NCI-H2171 treated with DMSO at 0.1 percent for 48 hours (cell line): ENCODE results near the gene PDE6H.

ENCODE experiments used
- DNase-seq: peaks from one replicate; lab custom pipeline; 2025; lab: John Stamatoyannopoulos, UW

The PDE6H gene

DNA sequence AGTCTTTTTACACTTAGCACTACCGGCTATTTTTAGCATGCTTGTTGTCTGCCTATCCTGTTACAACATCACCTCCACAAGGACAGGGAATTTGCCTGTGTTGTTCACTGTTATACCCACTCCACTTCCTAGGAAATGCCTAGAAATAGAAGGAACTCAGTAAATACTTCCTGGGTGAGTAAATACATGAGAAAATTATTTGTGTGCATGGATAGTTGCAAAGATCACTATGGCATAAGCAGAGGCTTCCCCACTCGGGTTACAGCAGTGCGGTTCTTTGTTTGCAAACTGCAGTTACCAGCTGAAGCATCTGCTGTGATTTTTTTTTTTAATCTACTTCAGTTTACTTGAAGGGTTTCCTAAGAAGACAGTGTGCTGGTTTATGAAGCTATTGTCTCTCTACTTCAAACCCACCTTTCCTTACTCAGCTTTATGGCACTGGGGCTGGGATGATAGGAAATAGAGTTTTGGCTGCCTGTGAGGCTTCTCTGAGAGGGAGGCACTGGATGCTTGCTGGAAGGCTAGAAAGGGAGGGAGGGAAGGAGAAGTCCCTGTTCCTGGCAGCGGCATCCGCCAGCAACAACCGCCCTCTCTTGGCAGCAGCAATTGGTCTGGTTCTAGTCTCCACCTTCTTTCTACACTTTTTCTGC, 29.0 kb downstream of the PDE6H start:
- peak; percentile 80 for DNase-seq

DNA sequence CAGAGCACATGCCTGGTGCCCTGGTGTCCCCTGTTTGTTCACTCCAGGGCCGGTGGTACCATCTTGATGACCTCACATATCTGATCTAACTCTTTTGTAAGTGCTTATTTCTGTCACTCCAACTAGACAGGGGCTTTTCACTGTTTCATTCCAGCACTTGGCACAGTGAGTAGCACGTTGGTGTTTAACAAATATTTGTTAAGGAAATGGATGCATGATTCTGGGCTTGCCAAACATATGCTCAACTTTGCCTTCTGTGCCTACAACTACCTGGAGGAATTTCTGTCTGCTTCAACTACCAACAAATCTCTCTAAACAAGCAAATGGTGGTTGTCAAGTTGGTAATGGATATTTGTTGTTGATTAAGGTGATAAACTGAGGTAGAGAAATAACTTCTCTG, 31.6 kb downstream of the PDE6H start:
- DNase-seq = no peak

DNA sequence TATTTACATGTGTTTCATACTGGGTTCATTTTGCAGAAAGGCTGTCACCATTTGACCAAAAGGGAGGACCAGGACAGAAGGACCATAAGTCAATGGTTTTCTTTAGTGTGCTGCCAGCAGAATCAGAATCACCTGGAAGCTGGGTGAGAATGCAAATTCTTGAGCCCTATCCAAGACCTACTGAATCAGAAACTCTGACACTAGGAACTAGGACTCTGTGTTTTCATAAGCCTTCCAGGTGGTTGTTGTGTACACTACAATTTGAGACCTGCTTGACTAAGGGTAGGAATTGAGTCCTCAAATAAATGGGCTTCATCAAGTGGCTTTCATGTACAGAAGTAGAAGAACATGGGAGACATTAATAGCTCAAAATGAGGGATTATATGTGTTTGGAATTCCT, 32.2 kb downstream of the PDE6H start:
- no peak for DNase-seq

- no peak for DNase-seq
Measured at GRCh38 chr12:15007551-15007950, 34.7 kb downstream of the PDE6H start.

- DNase-seq = no peak
Measured at GRCh38 chr12:15011162-15011561, 38.3 kb downstream of the PDE6H start.

- no peak for DNase-seq
Measured at GRCh38 chr12:15013634-15014179, 40.9 kb downstream of the PDE6H start.

- DNase-seq = no peak
Measured at GRCh38 chr12:15014708-15015107, 41.9 kb downstream of the PDE6H start.

DNA sequence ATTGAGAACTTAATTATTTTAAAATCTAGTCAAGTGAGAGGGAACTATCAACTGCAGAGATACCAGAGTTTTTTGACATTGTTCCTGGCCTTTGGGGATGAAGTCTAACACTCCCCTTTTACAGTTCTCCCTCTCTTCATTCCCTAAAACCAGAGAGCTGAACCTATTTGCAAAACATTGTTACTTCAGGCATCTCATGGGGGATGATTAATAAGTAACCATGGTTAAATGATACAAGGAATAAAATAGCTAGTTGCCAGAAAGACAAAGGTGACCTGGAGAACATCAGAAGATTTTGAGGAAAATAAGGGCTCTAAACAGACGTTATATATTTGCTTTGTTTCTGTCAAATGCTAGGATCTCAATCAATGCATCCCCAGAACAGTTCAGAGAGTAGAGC, 42.3 kb downstream of the PDE6H start:
- no peak for DNase-seq

DNA sequence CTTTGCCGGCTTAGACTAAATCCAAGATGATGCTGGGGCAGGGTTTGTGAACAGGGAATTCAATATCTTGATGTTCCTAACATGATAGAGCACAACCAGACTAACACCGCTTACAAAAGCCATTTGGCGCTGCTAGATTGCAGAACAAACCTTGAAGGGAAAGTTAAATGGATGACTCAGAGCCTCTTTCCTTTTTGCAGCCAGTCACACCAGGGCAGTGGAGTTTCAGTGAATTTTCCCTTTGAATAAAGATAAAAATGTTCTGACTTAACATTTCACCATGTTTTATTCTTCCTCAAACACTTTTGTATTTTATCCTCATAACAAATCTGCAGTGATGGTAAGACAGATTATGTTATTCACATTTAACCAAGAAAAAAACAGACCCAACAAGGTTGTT, 47.3 kb downstream of the PDE6H start:
- DNase-seq = no peak
